K562 (cell line): ENCODE results near the gene STK31. TPM values are rescaled to one million over a fixed set of nuclear protein-coding genes. Genes with fewer than 3 reads are reported as not detected.
A peak's percentile ranks its signal among the peaks of the same experiment; 100 is the strongest.

Source experiments
- ATAC-seq: fragments of 200-7000 bp; cut with Tn5 transposase; 3 replicates; pipeline ENCODE4 v1.9.1; 2020; ENCODE audit warnings: moderate library complexity
- BruUV-seq: library from RNA; stranded (reverse); fragments of 400-500 nt; replicated peaks from 2 replicates; lab custom pipeline; 2021; lab: Mats Ljungman, UMichigan
- CTCF ChIA-PET: fragments of 300-600 bp; formaldehyde crosslinking; extraction: SDS; loops from one replicate; lab custom pipeline; 2021; ENCODE audit warnings: low intra/inter-chr PET ratio; lab: Yijun Ruan, JAX
- POLR2A ChIA-PET: fragments of 300-600, 350-650 bp; sonication (Branson Sonifier 250); formaldehyde crosslinking; extraction: SDS; loops from one replicate; lab custom pipeline; 2021; ENCODE audit warnings: antibody characterized with exemption, inconsistent platforms; lab: Yijun Ruan, JAX
- DNase-seq, 4 experiments: peaks; one replicate each; pipeline versions ENCODE4 v3.0.0 to v3.0.0-alpha.2; 2011 to 2018; ENCODE audit warnings: low spot score in 3 of 4, mixed read lengths in 3 of 4; ENCODE audit errors: extremely low read depth in 1 of 4
- FAIRE-seq: peaks from 2 replicates; lab custom pipeline; 2011; peaks lifted over from hg19 to GRCh38; lab: Jason Lieb, UNC
- H2AFZ ChIP-seq: 2 replicates; pipeline ENCODE4 v1.6.0; 2011; ENCODE audit warnings: low read depth, low read length, control low read depth, inconsistent platforms
- H3K27ac ChIP-seq: fragments of 200-600 bp; 3 replicates; pipeline ENCODE4 v1.8.0; 2011; ENCODE audit warnings: low read depth, mild to moderate bottlenecking, control low read depth, inconsistent platforms, low read length, moderate library complexity, mixed read lengths; ENCODE audit errors: extremely low read depth
- H3K27me3 ChIP-seq, 2 experiments: fragments of 300-600 bp in 1 of 2; 2 replicates in 1 of 2; 3 replicates in 1 of 2; pipeline versions ENCODE4 v1.6.0 to v1.8.0; 2011; ENCODE audit warnings: inconsistent platforms in 2 of 2, low read length in 2 of 2, mild to moderate bottlenecking in 1 of 2, mixed read lengths in 1 of 2, moderate library complexity in 1 of 2; ENCODE audit not compliant: control insufficient read depth in 2 of 2, insufficient read depth in 2 of 2
- H3K36me3 ChIP-seq: fragments of 300-600 bp; 3 replicates; pipeline ENCODE4 v1.8.0; 2011; ENCODE audit warnings: mild to moderate bottlenecking, low read length, inconsistent platforms; ENCODE audit not compliant: control insufficient read depth, insufficient read depth
- H3K4me1 ChIP-seq, 2 experiments: fragments of 200-600 bp in 1 of 2; replicated peaks in 1 of 2; 2 replicates in 1 of 2; 3 replicates in 1 of 2; pipeline versions ENCODE4 v1.5.1 to v1.8.0; 2011; ENCODE audit warnings: inconsistent platforms in 2 of 2, low read length in 2 of 2, mild to moderate bottlenecking in 1 of 2, mixed read lengths in 1 of 2, moderate library complexity in 1 of 2; ENCODE audit not compliant: control insufficient read depth in 2 of 2, insufficient read depth in 2 of 2
- H3K4me2 ChIP-seq: 2 replicates; pipeline ENCODE4 v1.6.1; 2011; ENCODE audit warnings: low read length, control low read depth, inconsistent platforms, mixed read lengths; ENCODE audit not compliant: insufficient read depth
- H3K4me3 ChIP-seq: fragments of 200-600 bp; sonication (generic), shearing (Covaris generic); 2 replicates; pipeline ENCODE4 v1.5.1; 2016; ENCODE audit warnings: control low read depth, inconsistent platforms
- H3K79me2 ChIP-seq: fragments of 200-600 bp; 3 replicates; pipeline ENCODE4 v1.8.0; 2011; ENCODE audit warnings: low read length, inconsistent platforms; ENCODE audit not compliant: control insufficient read depth, insufficient read depth
- H3K9ac ChIP-seq, 2 experiments: 2 replicates each; pipeline versions ENCODE4 v1.6.0 to v1.6.1; 2011; ENCODE audit warnings: low read depth in 2 of 2, low read length in 2 of 2, control low read depth in 1 of 2, inconsistent platforms in 1 of 2, mild to moderate bottlenecking in 1 of 2, mixed read lengths in 1 of 2; ENCODE audit not compliant: insufficient read depth in 1 of 2
- H3K9me1 ChIP-seq: one replicate; pipeline ENCODE4 v1.6.0; 2011; ENCODE audit warnings: inconsistent platforms, mild to moderate bottlenecking, low read length, moderate library complexity; ENCODE audit not compliant: control insufficient read depth, insufficient read depth
- H3K9me3 ChIP-seq: replicated peaks from 2 replicates; pipeline ENCODE4 v1.5.1; 2011; ENCODE audit warnings: low read depth, low read length, inconsistent platforms; ENCODE audit not compliant: control insufficient read depth, insufficient read depth
- H4K20me1 ChIP-seq: replicated peaks from 2 replicates; pipeline ENCODE4 v1.6.1; 2011; ENCODE audit warnings: low read length, inconsistent platforms, mixed read lengths; ENCODE audit not compliant: control insufficient read depth, insufficient read depth
- BDP1 ChIP-seq: IDR thresholded peaks from 3 replicates; pipeline ENCODE4 v1.6.1; 2011; ENCODE audit not compliant: insufficient read length, insufficient read depth
- ZNF407 ChIP-seq: fragments of 450-650 bp; IDR thresholded peaks from 2 replicates; pipeline ENCODE4 v1.6.1; 2016; ENCODE audit warnings: low read depth
- WGBS: fragments of 100-300 bp; shearing (Covaris generic); methylation state at CpG from one replicate; pipeline ENCODE4 v1.1.6; 2016; ENCODE audit warnings: low coverage, mixed read lengths; ENCODE audit not compliant: insufficient coverage; ENCODE audit errors: missing lambda C conversion rate; 5-methylcytosine and 5-hydroxymethylcytosine counted together
- in situ Hi-C: fragments of 300-500 bp; cut with MboI; formaldehyde crosslinking; loops from 4 replicates; pipeline ENCODE4 v1.15.0; 2018; ENCODE audit warnings: inconsistent platforms, mixed read lengths
- intact Hi-C: fragments of 100-400 bp; cut with micrococcal nuclease; formaldehyde crosslinking; loops from 2 replicates; pipeline ENCODE4 v1.14.2; 2022
- polyA plus RNA-seq, 8 experiments: library from polyadenylated mRNA; depleted of rRNA in 4 of 8; stranded (reverse) in 5 of 8; unstranded in 3 of 8; fragments of >200 nt; fragmentation: Nextera tagmentation in 2 of 8; fragmentation: Illumina TruSeq in 1 of 8; extraction: Ambion mirVana in 2 of 8; extraction: Trizol in 1 of 8; gene quantifications; 2 replicates each; pipeline versions ENCODE4 v1.2.1 to v1.2.3, GENCODE V29; 2011 to 2014; ENCODE audit warnings: inconsistent platforms in 1 of 8, missing spikeins in 1 of 8
- total RNA-seq, 7 experiments: library from RNA; depleted of rRNA in 6 of 7; stranded (reverse); fragments of >200 nt in 6 of 7; fragmentation: Illumina TruSeq in 2 of 7; extraction: Trizol in 2 of 7; gene quantifications; 2 replicates each; pipeline versions ENCODE4 v1.2.1 to v1.2.3, GENCODE V29; 2011 to 2021; ENCODE audit warnings: low replicate concordance in 1 of 7

The STK31 gene
- total and polyA plus RNA-seq, 9 of the 15 experiments (the other 6 are each of a cell fraction or from before 2014, with no cell fraction given), result 0.09 to 1.2 (median 0.26) TPM

GRCh38 chr7:23783115-23783514 lies 73.1 kb downstream of the STK31 start:
- Histone ChIP-seq H3K27ac (no peak overlapping the region), H3K79me2 (no peaks in the 10 kb centered on the region), H3K9ac (no peak overlapping the region), H3K9me1 (no peaks in the 10 kb centered on the region), H4K20me1 (no peaks in the 10 kb centered on the region), H3K4me2 (no peak overlapping the region), H3K4me1 (no peaks in the 10 kb centered on the region), H2AFZ (peak overlapping the region; percentile 85), H3K4me3 (no peak overlapping the region), H3K27me3 (no peaks in the 10 kb centered on the region), H3K9me3 (peaks cover 4% of the 10 kb centered on the region; the same call in 1 of the 2 replicates), H3K36me3 (no peaks in the 10 kb centered on the region)
- no peak for TF ChIP-seq BDP1
- TF ChIP-seq ZNF407, result peak; percentile 63; the same call in 1 of the 2 replicates
- CTCF ChIA-PET, result no interaction called here
- BruUV-seq, result no TSS peak
- in situ Hi-C loops, result no loop called here
- intact Hi-C loops, result no loop called here
- ATAC-seq (no peak), DNase-seq (no peak), FAIRE-seq (no peak)
- POLR2A ChIA-PET, result interaction anchor here (1.0 to 1.6 kb wide), 2 partner anchors 19 to 52 kb away, joined by 3 to 6 read pairs; no protein-coding TSS in a partner anchor
- 26% methylated on average over 5 of the region's 5 CpGs for WGBS
